Smooth muscle cell (in vitro differentiated cells): ENCODE data around the gene CYP3A5. TPM values are rescaled to one million over a fixed set of nuclear protein-coding genes. Genes with fewer than 3 reads are reported as not detected.
"Not testable (repeated sequence)": the region's sequence is repeated elsewhere in the genome, so short reads cannot be mapped to it uniquely, and the experiment has no call there.

Source experiments
- DNase-seq: peaks from one replicate; lab custom pipeline; 2025; ENCODE audit not compliant: unreplicated experiment; lab: John Stamatoyannopoulos, UW
- H2AFZ ChIP-seq: fragments of 200-600 bp; sonication (generic); 2 replicates; pipeline ENCODE4 v1.6.0; 2016; ENCODE audit warnings: antibody characterized with exemption, low read depth, mild to moderate bottlenecking
- H3F3A ChIP-seq: fragments of 200-600 bp; sonication (generic); 2 replicates; pipeline ENCODE4 v1.6.0; 2017; ENCODE audit warnings: antibody characterized with exemption, low read depth
- H3K27ac ChIP-seq: fragments of 200-600 bp; sonication (generic); 2 replicates; pipeline ENCODE4 v1.5.1; 2016; ENCODE audit warnings: low read depth, mild to moderate bottlenecking
- H3K27me3 ChIP-seq: fragments of 200-600 bp; sonication (generic); 2 replicates; pipeline ENCODE4 v1.6.1; 2016; ENCODE audit warnings: low read depth, mild to moderate bottlenecking
- H3K36me3 ChIP-seq: fragments of 200-600 bp; sonication (generic); 2 replicates; pipeline ENCODE4 v1.5.1; 2016; ENCODE audit warnings: low read depth
- H3K4me1 ChIP-seq: fragments of 200-600 bp; sonication (generic); 2 replicates; pipeline ENCODE4 v1.5.1; 2016; ENCODE audit warnings: low read depth
- H3K4me2 ChIP-seq: fragments of 200-600 bp; sonication (generic); 2 replicates; pipeline ENCODE4 v1.6.0; 2016; ENCODE audit warnings: mild to moderate bottlenecking
- H3K4me3 ChIP-seq: fragments of 200-600 bp; sonication (generic); 2 replicates; pipeline ENCODE4 v1.5.1; 2016; ENCODE audit warnings: mild to moderate bottlenecking
- H3K79me2 ChIP-seq: fragments of 200-600 bp; sonication (generic); 2 replicates; pipeline ENCODE4 v1.6.0; 2016; ENCODE audit warnings: low read depth, mild to moderate bottlenecking
- H3K9ac ChIP-seq: fragments of 200-600 bp; sonication (generic); 2 replicates; pipeline ENCODE4 v1.6.0; 2016; ENCODE audit warnings: low read depth
- H3K9me3 ChIP-seq: fragments of 200-600 bp; sonication (generic); replicated peaks from 2 replicates; pipeline ENCODE4 v1.5.1; 2016; ENCODE audit warnings: low read depth
- H4K20me1 ChIP-seq: fragments of 200-600 bp; sonication (generic); 2 replicates; pipeline ENCODE4 v1.6.0; 2016; ENCODE audit warnings: low read depth
- CTCF ChIP-seq: fragments of 200-600 bp; sonication (generic); IDR thresholded peaks from 2 replicates; pipeline ENCODE4 v1.5.1; 2017; ENCODE audit warnings: borderline replicate concordance, mild to moderate bottlenecking, antibody characterized with exemption; ENCODE audit not compliant: insufficient read depth, poor library complexity, severe bottlenecking
- WGBS: methylation state at CpG from one replicate; pipeline ENCODE4 v1.1.7; 2016; ENCODE audit warnings: low lambda C conversion rate; 5-methylcytosine and 5-hydroxymethylcytosine counted together
- polyA plus RNA-seq: library from polyadenylated mRNA; unstranded; fragments of >200 nt; fragmentation: Nextera tagmentation; extraction: Ambion mirVana; gene quantifications from 2 replicates; pipeline ENCODE4 v1.2.1, GENCODE V29; 2016
- total RNA-seq: library from RNA; depleted of rRNA; stranded (reverse); fragments of >200 nt; gene quantifications from 2 replicates; pipeline ENCODE4 v1.2.3, GENCODE V29; 2014

The CYP3A5 gene
- total and polyA plus RNA-seq, 2 experiments from 2014 or later: 0.19 TPM; not detected in 1

GRCh38 chr7:99691658-99692057, 11.9 kb upstream of the CYP3A5 start:
- WGBS: 88% methylated on average over 1 of the region's 1 CpG
- not testable (repeated sequence) for H3K4me3 ChIP-seq

GRCh38 chr7:99690918-99691317, 11.1 kb upstream of the CYP3A5 start:
- not testable (repeated sequence) for H3K27me3 ChIP-seq, H3K9me3 ChIP-seq, H3K36me3 ChIP-seq, H3K9ac ChIP-seq, H3F3A ChIP-seq, DNase-seq, H3K27ac ChIP-seq, H3K79me2 ChIP-seq, H3K4me3 ChIP-seq, H4K20me1 ChIP-seq, H3K4me1 ChIP-seq, H2AFZ ChIP-seq, H3K4me2 ChIP-seq
- WGBS: 92% methylated on average over 4 of the region's 4 CpGs

More at GRCh38 chr7:99691658-99692057, 11.9 kb upstream of the CYP3A5 start:
- not testable (repeated sequence) for H3K27ac ChIP-seq, H3K4me1 ChIP-seq, H3K4me2 ChIP-seq, H3K79me2 ChIP-seq, H3F3A ChIP-seq, H3K9me3 ChIP-seq, H3K36me3 ChIP-seq, H3K9ac ChIP-seq, DNase-seq, H2AFZ ChIP-seq, H4K20me1 ChIP-seq, H3K27me3 ChIP-seq

- H3K4me3 ChIP-seq, DNase-seq: not testable (repeated sequence)
- 91% methylated on average over 14 of the region's 14 CpGs for WGBS
Measured at GRCh38 chr7:99685871-99686608, 6.2 kb upstream of the CYP3A5 start.

GRCh38 chr7:99685129-99685758, 5.4 kb upstream of the CYP3A5 start:
- Histone ChIP-seq H3K27ac (no peak overlapping the region), H3K27me3 (no peaks in the 10 kb centered on the region), H3F3A (no peaks in the 10 kb centered on the region), H4K20me1 (no peaks in the 10 kb centered on the region), H3K79me2 (no peaks in the 10 kb centered on the region), H3K9ac (no peak overlapping the region), H3K36me3 (no peaks in the 10 kb centered on the region), H2AFZ (no peak overlapping the region), H3K4me3 (no peak overlapping the region), H3K9me3 (no peaks in the 10 kb centered on the region), H3K4me2 (no peak overlapping the region), H3K4me1 (no peaks in the 10 kb centered on the region)
- WGBS: 93% methylated on average over 9 of the region's 9 CpGs
- no peak for DNase-seq
- TF ChIP-seq CTCF: no peak

More at GRCh38 chr7:99685871-99686608, 6.2 kb upstream of the CYP3A5 start:
- not testable (repeated sequence) for H3K27me3 ChIP-seq, H3K79me2 ChIP-seq, H3K36me3 ChIP-seq, H3K27ac ChIP-seq, H3K4me2 ChIP-seq, H3F3A ChIP-seq, H4K20me1 ChIP-seq, H3K4me1 ChIP-seq, H2AFZ ChIP-seq, H3K9ac ChIP-seq, H3K9me3 ChIP-seq

GRCh38 chr7:99679032-99679399, 780 bp downstream of the CYP3A5 start:
- H3K9me3 ChIP-seq: no peaks in the 10 kb centered on the region
- no peaks in the 10 kb centered on the region for H3F3A ChIP-seq
- WGBS: 41% methylated on average over 4 of the region's 4 CpGs
- H3K9ac ChIP-seq: no peak overlapping the region
- no peak overlapping the region for H3K4me2 ChIP-seq
- H3K27ac ChIP-seq: no peak overlapping the region
- H3K4me1 ChIP-seq: no peaks in the 10 kb centered on the region
- no peak for TF ChIP-seq CTCF
- no peak for DNase-seq
- H3K79me2 ChIP-seq: no peaks in the 10 kb centered on the region
- no peak overlapping the region for H2AFZ ChIP-seq
- H3K27me3 ChIP-seq: no peaks in the 10 kb centered on the region
- H3K4me3 ChIP-seq: peak overlapping the region; percentile 43
- no peaks in the 10 kb centered on the region for H4K20me1 ChIP-seq
- H3K36me3 ChIP-seq: no peaks in the 10 kb centered on the region
